DMS79 treated with DMSO at 0.1 percent for 48 hours (cell line): ENCODE results near the gene RIBC2.
"Not testable (repeated sequence)": the region's sequence is repeated elsewhere in the genome, so short reads cannot be mapped to it uniquely, and the experiment has no call there.

Experiments
- DNase-seq: peaks from one replicate; lab custom pipeline; 2025; lab: John Stamatoyannopoulos, UW

RIBC2 gene

DNA sequence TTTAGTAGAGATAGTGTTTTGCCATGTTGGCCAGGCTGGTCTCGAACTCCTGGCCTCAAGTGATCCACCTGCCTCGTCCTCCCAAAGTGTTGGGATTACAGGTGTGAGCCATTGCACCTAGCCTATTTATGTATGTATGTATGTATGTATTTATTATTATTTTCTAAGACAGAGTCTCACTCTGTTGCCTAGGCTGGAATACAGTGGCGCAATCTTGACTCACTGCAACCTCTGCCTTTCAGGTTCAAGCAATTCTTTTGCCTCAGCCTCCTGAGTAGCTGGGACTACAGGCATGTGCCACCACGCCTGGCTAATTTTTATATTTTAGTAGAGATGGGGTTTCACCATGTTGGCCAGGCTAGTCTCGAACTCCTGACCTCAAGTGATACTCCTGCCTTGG lies 35.9 kb downstream of the RIBC2 start:
- DNase-seq, result not testable (repeated sequence)

DNA sequence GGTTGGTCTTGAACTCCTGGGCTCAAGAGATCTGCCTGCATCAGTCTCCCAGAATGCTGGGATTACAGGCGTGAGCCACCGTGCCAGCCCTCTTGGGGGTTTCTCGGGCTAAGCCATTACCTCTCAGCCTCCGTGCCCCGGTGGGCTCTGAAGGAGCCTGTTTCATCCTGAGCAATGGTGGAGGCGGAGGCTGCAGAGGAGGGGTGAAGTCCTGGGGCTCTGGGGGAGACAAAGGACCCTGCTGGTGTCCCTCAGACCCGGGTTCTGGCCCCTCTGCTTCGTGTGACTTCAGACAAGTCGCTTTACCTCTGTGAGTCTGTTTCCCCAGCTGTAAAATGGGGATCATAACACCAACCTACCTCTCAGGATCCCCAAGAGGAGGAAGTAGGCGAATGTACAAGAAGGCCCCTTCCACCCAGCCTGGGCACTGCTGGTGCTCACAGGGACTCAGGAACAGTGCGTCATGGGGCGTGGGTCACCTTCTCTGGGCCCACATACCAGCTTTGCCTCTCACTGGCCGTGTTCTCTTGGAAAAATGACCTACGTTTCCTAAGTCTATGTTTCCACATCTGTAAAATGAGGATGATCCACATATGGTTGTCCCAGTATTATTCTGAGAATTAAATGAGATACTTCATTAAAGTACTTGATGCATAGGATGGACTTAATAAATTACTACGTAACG lies 36.8 kb downstream of the RIBC2 start:
- no peak for DNase-seq

DNA sequence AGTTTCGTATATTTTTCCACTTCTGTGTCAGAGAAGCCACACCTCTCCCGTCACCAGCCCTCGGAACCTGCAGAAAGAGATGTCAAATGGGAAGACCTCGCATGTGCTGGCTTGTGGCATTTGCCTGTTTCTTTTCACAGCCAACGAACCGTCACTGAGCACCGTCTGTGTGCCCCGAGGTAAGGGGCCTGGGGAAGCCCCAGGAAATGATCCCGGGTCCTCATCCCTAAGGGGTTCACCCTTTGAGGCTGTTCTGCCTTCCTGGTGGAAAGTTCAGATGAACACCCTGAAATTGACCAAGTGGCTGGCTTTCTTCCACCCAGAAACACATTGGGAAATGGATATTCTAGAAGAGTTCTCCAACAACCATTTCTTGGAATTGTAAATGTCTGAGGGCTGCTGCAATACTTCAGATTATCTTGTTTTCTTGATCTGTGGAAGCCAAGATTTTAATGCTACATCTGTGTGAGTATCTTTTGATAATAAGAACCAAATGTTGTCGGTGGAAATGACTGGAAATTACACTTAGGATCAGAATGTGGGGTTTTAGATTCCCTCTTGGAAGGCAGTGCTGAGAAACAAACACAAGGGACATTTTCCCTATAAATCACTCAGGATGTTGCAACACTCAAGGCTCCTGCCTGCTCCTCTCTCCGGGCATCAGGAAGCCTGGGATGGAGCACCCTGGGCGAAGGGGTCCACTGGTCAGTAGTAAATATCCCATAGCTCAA lies 37.6 kb downstream of the RIBC2 start:
- no peak for DNase-seq

DNA sequence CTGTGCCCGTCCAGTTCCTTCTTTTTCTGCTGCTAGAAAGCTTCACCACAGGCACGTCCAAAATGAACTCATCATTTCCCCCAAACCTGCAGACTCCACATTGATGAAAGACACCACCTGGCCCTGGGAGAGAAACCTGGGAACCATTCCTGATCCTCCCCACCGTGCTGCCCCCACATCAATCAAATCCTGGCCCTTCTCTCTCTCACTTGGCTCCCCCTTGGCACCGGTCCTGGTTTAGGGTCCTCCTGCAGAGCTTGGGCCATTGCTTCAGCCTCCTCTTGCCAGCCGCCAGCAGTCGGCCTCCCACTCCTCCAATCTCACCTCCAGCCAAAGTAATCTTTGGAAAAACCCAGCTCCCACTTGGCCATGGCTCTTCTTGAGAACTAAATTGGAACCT lies 38.5 kb downstream of the RIBC2 start:
- DNase-seq, result no peak

DNA sequence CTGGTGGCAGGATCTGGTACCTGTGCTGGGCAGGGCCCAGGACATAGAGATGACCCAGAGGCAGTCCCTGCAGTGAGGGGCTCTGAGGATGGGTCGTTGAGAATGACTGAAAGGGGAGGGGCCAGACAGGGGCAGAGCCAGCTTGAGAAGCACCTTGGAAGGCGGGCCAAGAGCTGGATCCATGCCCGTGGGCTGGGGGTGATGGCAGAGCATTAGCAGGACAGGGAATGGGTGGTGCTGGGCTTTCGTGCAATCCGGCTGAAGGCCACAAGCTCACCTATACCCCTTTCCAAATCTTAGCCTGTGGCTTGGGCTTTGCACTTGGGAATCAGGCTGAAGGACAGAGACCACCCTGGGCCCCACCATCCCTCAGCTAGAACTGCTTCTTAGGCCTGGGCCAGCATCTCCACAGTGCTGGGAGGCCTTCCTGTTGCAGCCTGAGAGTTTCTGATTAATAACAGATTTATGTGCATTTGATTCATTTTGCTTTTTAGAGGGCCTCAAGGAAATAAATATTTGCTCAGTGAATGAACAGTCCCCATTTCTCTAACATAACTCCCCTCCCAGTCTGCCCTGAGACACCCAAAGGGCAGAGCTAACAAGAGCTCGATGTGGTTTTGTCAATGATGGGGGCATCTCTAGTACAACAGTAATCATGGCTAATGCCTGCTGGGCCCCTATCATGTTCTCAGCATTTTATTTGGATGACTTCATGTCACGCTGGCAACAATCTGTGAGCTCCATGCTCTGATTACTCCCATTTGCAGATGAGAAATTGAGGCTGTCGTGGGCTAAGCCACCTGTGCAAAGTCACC lies 39.3 kb downstream of the RIBC2 start:
- no peak for DNase-seq

DNA sequence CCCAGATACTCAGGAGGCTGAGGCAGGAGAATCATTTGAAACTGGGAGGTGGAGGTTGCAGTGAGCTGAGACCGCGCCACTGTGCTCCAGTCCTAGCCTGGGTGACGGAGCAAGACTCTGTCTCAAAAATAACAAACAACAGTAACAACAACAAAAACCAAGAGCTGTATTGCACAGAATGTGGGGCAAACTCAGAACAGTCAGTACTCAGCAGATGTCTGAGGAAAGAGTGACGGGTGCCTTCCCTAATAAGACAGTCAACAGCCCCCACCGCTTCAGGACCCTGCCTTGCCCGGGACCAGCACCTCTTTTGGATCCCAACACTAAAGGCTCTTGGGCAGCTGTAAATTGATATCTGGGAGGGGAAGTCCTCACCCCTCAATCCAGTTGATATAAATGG lies 40.3 kb downstream of the RIBC2 start:
- DNase-seq, result no peak

DNA sequence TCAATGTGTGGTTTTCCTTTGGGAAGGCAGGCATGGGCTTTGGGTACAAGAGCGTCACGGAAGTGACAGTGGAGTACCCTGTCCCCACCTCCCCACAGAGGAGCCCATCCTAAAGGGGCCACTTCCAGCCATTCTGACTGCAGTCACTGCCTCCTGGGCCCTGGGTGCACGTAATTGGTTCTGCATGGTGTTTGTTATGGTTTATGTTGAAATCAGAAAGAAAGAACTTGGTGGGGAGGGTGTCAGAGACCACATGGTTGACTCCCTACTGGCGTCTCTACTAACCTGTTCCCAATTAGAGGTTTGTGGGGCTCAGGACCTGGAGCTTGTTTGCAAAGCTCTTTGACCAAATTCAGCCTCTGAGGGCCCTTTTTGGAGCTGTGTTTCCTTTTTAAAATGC lies 40.8 kb downstream of the RIBC2 start:
- DNase-seq, result no peak

DNA sequence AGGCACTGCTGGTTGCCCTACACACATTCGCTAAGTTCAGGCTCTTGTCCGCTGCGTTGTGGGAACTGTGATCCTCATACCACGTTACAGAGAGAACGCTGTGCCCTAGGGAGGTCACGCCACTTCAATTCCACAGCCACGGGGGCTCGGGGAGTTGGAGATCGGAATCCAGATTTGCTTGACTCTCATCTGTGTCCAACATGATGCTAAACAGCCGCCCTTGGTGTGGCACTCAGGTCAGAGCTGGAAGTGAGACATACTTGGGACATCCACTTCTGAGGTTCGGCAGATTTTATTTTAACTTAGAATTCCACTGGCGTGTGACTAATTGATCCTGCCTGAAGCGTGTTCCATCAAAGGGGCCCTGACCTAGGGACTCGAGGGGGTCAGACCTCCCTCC lies 41.7 kb downstream of the RIBC2 start:
- no peak for DNase-seq

DNA sequence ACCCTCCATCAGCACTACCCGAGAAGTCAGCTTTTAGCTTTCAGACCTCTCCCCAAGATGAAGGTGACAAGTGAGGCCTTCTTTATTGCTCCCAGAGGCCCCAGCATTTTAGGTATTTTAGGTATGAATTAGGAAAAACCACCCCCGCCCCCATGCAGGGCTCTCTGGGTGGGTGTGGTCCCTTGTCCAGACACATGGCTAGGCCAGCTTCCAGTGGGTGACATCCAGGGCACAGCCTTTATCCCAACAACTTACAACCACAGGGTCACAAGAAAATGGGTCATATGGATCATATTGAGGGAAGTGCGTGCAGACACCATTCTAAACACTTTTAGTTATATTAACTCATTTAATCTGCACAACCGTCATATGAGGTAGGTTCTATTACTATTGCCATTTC lies 42.1 kb downstream of the RIBC2 start:
- no peak for DNase-seq

DNA sequence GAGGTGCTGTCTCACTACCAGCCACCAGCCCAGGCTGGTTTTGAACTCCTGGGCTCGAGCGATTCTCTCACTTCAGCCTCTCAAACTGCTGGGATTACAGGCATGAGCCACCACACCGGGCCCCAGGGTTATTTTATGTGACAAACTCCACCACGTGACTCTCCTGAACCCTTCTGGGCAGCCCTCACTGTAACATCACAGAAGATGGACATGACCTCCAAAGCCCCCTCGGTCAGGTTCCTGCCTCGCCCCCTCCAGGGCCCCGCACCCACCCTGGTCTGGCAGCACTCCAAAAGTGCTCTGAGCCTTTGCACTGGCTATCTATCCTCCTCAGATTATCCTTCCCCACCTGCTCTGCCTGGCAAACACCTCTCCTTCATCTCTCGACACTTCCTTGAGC lies 43.3 kb downstream of the RIBC2 start:
- no peak for DNase-seq

DNA sequence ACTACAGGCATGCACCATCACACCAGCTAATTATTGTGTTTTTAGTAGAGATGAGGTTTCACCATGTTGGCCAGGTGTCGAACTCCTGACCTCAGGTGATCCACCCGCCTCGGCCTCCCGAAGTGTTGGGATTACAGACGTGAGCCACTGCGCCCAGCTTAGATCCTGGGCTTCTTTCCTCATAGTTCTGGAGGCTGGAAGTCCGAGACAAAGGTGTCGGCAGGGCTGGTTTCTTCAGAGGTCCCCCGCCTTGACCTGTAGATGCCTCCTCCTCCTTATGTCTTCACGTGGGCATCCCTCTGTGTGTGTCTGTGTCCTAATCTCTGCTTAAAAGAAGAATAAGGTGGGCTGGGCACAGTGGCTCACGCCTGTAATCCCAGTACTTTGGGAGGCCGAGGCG lies 45.0 kb downstream of the RIBC2 start:
- no peak for DNase-seq

DNA sequence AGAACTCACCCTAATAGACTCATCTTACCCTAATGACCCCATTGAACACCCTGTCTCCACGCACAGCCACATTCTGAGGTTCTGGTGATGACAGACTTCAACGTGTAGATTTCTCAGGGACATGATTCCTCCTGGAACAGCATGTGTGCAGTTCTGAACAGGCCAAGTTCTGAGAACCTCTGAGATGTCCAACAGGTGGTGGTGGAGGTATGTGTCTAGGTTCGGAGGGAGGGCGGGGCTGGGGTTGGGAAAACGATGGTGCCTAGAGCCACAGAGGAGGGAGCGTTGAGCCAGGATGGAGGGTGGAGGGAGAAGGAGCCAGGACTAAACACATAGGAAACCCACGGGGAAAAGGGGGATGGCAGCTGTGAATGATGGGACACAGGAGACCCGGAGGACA lies 45.7 kb downstream of the RIBC2 start:
- no peak for DNase-seq

DNA sequence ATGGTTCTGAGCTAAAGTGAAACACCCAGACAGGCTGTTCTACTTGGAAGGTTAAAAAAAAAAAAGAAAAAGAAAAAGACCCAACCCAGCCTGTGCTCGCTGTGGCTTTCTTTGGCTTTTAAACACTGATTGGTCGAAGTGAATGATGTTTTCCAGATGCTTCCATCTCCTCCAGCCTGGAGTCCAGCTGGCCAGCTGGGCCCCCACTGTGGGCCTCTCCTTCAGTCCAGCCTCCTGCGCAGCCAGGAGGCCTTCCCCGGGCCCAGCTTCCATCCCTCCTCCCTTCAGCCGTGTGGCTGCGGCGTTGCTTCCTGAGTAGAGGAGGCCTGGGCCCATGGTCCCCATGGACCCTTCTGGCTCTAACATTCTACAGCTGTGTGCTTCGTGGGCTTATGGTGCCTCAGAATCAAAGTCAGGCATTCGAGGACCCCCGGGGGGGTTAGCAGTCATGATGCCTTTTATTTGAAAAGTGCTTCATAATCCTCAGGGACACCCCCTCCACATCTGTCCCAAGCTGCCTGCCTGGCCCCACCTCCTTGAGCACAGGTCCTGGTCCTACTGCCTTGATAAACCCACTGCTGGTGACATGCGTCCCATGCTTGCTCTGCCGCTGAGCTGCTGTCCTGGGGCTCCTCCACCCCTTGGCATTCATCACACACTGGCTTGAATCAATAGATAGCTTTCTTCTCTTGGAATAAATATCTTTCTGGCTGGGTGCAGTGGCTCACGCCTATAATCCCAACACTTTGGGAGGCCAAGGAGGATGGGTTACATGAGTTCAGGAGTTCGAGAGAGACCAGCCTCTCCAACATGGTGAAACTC lies 47.0 kb downstream of the RIBC2 start:
- DNase-seq, result no peak

DNA sequence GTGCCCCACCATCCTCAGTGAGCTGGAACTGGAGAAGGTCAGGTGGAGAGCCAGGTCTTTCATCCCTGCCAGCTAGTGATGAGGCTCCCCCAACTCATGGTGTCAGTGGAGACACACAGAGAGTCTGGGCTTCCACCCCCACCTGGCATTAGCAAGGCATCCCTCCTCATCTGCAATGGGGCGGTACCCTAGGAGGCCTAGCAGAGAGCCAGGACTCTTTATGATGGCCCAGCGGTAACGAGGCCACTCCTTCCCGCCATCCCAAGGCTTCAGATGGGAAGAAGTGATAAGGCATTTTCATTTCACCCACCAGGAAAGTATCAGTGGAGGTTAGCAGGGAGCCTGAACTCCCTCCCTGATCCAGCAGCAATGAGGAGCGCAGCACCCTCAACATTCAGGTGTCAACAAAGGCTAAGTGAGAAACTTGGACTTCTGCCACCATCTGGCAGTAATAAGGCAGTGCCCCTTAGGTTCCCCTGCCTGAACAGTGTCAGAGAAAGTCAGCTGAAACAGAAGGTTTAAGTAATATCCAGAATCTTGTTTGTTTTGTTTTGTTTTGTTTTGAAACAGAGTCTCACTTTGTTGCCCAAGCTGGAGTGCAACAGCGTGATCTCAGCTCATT lies 48.7 kb downstream of the RIBC2 start:
- peak; percentile 7 for DNase-seq

DNA sequence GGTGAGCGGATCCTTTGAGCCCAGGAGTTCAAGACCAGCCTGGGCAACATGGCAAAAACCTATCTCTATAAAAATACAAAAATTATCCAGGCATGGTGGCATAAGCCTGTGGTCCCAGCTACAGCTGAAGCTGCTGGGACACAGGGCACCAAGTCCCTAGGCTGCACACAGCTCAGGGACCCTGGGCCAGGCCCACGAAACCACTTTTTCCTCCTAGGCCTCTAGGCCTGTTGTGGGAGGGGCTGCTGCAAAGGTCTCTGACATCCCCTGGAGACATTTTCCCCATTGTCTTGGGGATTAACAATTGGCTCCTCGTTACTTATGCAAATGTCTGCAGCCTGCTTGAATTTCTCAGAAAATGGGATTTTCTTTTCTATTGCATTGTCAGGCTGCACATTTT lies 50.2 kb downstream of the RIBC2 start:
- not testable (repeated sequence) for DNase-seq

DNA sequence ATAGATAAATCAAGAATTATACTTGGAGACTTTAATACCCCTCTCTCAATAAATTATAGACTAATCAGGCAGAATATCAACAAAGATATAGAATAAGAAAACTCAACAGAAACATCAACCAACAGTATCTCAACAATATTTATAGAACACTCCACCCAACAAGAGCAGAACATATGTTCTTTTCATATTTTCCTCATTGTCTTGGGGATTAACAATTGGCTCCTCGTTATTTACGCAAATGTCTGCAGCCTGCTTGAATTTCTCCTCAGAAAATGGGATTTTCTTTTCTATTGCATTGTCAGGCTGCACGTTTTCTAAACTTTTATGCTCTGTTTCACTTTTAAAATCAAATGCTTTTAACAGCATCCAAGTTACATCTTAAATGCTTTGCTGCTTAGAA lies 52.1 kb downstream of the RIBC2 start:
- DNase-seq, result no peak

DNA sequence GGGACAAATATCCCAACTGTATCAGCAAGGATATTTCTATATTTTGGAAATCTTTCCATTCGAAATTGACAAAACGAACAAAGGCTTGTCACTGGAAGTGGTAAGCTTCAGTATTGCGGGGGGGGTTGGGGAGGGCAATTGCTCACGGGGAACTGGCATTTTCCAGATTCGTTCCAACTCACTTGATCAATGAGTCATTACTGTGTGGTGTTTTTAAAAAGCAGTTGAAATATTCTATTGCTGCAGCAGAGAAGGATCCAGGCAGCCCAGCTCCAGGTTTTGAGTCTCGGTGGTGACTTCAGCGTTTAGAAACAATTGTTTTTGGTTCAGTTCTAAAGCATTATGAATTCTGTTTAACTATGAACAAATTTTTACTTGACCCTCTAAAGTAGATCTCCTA lies 55.4 kb downstream of the RIBC2 start:
- no peak for DNase-seq

DNA sequence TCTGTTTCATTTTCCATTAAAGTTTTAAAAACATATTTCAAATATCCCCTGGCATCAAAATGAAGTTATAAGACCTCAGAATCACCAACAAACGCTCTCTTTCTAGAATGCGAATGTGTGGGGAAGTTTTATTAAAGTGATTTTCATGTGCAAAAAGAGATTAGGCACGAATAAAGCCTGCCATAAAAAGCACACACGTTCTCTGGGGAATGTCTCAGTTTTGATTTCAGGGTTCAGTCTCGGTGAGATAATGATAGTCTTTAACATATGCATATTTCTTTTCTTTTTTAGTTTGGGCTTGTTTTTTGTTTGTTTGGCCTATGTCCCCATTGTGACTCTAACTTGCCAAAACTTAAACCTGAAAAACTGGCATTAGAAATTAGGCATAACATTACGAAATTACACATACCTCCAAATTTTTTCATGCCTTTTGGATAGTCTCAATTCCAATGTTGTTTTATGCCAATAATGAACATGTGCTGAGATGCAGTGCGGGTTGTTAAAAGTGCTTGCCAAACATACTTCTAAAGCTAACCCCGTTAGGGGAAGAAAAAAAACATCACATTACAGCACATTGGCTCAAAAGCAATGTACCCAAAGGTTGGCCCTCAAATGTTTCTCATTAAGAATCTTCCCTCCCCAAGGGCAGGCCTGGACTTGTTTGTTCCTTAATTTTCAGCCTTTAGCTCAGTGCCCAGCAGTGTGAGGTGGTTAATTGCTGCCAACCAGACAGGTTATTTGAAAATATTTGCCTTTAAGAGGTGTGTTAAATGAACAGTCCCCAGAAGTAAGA lies 56.0 kb downstream of the RIBC2 start:
- DNase-seq, result peak; percentile 14

DNA sequence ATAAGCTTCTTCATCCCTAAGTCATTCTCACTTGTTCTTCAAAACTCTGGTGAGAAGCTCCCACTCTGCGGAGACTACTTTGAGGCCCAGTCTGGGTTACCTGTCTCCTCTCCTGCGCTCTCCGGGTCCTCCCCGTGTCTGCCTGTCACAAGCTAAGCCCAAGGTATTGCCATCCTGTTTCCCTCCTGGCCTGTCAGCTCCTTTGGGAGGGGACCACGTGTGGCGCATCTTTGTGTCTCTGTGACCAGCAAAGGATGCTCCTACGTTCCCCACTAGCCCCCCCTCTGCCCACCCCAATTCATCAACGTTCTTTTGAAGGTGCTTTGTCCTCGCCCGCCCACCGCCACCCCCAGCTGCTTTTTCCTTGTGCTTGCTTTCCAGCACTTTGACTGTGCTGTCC lies 57.4 kb downstream of the RIBC2 start:
- DNase-seq, result no peak

DNA sequence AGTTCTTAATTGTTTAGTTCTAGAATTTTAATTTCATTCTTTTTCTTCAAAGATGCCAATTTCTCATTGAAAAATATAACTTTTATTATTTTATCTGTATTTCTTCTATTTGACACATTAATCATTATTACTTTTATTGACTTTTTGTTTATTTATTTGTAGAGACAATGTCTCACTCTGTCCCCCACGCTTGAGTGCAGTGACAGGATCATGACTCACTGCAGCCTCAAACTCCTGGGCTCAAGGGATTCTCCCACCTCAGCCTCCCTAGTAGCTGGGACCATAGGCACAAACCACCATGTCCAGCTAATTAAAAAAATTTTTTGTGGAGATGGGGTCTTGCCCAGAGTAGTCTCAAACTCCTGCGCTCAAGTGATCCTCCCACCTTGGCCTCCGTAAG lies 58.9 kb downstream of the RIBC2 start:
- DNase-seq, result no peak
